ENCODE measurements around the gene TCEA3.

- TF ChIP-seq, protein P1, sequence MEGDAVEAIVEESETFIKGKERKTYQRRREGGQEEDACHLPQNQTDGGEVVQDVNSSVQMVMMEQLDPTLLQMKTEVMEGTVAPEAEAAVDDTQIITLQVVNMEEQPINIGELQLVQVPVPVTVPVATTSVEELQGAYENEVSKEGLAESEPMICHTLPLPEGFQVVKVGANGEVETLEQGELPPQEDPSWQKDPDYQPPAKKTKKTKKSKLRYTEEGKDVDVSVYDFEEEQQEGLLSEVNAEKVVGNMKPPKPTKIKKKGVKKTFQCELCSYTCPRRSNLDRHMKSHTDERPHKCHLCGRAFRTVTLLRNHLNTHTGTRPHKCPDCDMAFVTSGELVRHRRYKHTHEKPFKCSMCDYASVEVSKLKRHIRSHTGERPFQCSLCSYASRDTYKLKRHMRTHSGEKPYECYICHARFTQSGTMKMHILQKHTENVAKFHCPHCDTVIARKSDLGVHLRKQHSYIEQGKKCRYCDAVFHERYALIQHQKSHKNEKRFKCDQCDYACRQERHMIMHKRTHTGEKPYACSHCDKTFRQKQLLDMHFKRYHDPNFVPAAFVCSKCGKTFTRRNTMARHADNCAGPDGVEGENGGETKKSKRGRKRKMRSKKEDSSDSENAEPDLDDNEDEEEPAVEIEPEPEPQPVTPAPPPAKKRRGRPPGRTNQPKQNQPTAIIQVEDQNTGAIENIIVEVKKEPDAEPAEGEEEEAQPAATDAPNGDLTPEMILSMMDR (IDR thresholded peaks at IDR 0.05 in 4 of 5, conservative IDR thresholded peaks at IDR 0.05 in 1 of 5) = no peak
- TF ChIP-seq POLR2A (IDR thresholded peaks at IDR 0.05) = no peak
These were observed 9.8 kb upstream of the TCEA3 start for GRCh38 chr1:23434260-23434775.

All from gastrocnemius medialis (tissue), 4 donors.